NCI-H446 (cell line): ENCODE results near the gene EXOC4.
"Not testable (repeated sequence)": the region's sequence is repeated elsewhere in the genome, so short reads cannot be mapped to it uniquely, and the experiment has no call there.

ENCODE experiments used
- DNase-seq, 2 experiments: peaks; one replicate each; lab custom pipeline; 2025; lab: John Stamatoyannopoulos, UW

The EXOC4 gene

GRCh38 chr7:133623721-133624120, 370.8 kb downstream of the EXOC4 start:
- DNase-seq: no peak

GRCh38 chr7:133625046-133625445, 372.2 kb downstream of the EXOC4 start:
- DNase-seq: no peak

GRCh38 chr7:133629701-133630100, 376.8 kb downstream of the EXOC4 start:
- DNase-seq: no peak

DNA sequence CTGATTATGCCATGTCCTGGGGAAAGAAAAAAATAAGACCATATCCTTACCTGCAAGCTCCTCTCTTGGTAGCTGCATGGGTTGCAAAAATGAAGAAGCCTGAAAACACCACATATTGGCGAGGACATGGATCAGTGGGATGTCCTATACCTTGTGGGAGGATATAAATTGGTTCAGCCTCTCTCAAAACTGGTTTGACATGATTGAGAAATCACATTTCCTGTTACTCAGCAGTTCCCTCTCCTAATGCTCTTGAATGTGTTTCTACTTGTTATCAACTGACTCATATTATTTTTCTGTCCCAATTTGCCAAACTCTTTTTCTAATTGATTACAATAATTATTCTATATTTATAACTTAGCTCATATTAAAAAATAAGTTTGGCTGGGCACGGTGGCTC, 380.2 kb downstream of the EXOC4 start:
- DNase-seq: no peak

- DNase-seq: no peak
Measured at GRCh38 chr7:133635541-133635940, 382.7 kb downstream of the EXOC4 start.

DNA sequence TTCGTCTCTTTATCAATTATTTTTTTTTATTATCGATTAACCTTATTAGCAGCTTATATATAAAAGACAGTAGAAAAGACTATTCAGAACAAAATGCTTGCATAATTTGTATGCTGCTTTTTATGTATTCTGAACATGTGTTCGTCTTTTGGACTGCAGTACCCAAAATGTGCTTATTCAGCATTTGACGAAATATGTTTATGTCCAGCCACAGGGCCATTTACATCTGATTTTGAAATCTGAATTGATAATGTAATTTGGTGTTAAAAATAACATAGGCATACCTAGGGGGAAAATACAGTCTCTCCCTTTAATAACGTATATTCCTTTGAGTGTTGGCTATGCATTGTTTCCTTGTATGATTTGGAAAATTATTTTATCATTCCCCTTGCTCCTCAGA, 386.0 kb downstream of the EXOC4 start:
- no peak for DNase-seq

DNA sequence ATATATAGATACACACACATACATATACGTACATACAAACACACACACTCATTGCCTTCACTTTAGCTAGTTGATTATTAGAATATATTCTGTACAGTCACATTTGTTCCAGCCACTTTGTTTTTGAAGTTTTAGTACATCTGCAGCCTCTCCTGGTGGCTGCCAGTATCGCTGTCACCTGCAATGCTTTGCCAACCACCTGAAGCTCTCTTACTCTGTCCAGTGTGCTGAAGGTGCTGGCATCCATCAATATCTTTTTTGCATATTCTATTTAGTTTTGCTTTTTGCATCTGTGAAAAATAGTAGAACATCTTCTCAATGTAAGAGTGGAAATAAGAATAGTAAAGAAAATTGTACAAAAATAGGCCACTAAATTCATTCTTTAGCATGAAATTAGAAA, 388.6 kb downstream of the EXOC4 start:
- DNase-seq: no peak

DNA sequence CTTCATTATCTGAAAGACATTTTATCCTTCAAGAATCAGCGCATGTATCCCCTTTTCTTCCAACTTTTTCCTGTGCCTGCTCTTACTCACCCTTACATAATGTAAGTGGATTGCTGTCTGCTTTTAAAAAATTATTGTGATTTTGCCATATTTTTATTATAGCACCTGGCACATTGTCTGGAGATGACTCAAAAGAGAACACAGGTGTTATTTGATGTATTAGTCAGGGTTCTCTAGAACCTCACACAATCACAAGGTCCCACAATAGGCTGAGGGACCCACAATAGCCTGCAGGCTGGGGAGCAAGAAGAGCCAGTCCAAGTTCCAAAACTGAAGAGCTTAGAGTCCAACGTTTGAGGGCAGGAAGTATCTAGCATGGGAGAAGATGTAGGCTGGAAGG, 390.0 kb downstream of the EXOC4 start:
- DNase-seq: no peak

DNA sequence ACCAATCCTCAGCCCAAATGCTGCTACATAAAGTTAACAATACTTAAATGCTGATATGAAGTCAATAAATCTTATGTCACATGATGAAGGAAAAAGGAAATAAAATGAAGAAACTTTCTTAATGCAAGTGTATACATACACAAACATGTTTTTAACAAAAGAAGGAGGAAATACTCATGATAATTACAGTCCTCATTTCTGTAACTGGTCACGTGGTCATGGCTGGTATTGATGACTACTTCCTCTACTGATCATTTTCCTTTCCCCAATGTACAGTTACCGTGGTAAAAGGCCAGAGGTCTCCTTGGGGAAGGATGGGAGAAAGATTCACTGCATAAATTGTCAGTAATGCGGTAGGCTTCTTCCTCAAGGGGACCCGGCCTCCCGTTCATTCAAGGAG, 390.8 kb downstream of the EXOC4 start:
- DNase-seq: not testable (repeated sequence)

GRCh38 chr7:133645884-133646391, 393.1 kb downstream of the EXOC4 start:
- no peak for DNase-seq

- DNase-seq: no peak
Measured at GRCh38 chr7:133646472-133647315, 393.8 kb downstream of the EXOC4 start.

GRCh38 chr7:133649593-133649992, 396.7 kb downstream of the EXOC4 start:
- DNase-seq: no peak

GRCh38 chr7:133650069-133650468, 397.2 kb downstream of the EXOC4 start:
- DNase-seq: no peak

- DNase-seq: no peak
Measured at GRCh38 chr7:133650487-133651300, 397.8 kb downstream of the EXOC4 start.

DNA sequence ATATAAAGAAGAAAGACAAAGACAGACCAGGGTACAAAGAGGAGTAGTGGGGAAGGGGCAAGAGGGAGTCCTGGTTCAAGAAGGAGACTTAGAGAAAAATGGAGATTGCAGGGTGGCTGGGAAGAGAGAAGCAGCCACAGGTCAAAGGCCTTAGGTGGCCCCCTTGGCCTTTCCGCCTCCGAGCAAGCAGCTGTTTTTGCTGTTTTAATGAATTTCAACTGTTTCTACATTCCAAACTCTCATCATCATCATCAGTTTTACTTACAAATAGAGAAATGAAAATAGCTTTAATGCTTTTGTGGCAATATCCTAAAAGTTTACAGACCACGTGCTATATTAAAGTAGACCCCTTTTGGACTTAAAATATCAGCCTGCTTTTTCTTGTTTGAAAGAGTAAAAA, 399.7 kb downstream of the EXOC4 start:
- DNase-seq: no peak

GRCh38 chr7:133654547-133654946, 401.7 kb downstream of the EXOC4 start:
- no peak for DNase-seq

DNA sequence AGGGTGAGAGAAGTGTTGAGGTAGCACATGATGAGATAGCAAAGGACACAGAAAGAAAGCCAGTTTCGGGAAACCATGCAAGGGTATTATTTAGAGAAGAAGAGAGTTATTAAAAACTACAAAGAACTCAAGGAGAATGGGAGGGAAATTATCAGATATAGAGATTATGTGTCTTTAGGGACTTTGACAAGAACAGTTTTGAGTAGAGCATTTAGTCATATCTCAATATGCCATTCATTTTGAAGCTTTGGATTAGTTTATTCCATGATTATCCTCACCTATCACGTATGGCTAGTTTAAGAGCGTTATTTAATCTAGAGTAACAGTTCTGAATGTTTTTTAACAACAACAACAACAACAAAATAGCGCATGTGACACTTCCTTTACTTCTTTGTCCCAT, 409.4 kb downstream of the EXOC4 start:
- DNase-seq: no peak

DNA sequence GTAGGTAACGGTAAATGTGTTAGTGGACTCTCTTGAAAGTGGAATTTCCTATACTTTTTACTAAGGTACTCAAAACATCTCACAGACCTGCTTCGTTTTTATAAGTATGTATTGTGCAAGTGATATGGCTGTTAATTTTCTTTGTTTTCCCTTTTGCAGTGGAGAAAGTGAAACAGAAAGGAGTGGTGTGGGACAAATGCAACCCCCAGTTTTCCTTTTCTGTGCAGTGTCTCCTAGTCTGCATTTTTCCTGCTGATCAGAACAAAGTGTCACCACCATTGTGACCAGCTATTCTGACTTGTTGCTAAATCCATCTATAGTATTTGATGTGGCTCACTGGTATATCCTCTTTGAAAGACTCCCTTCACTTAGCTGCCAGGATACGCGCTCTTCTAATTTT, 410.0 kb downstream of the EXOC4 start:
- no peak for DNase-seq

- no peak for DNase-seq
Measured at GRCh38 chr7:133664528-133664927, 411.6 kb downstream of the EXOC4 start.

DNA sequence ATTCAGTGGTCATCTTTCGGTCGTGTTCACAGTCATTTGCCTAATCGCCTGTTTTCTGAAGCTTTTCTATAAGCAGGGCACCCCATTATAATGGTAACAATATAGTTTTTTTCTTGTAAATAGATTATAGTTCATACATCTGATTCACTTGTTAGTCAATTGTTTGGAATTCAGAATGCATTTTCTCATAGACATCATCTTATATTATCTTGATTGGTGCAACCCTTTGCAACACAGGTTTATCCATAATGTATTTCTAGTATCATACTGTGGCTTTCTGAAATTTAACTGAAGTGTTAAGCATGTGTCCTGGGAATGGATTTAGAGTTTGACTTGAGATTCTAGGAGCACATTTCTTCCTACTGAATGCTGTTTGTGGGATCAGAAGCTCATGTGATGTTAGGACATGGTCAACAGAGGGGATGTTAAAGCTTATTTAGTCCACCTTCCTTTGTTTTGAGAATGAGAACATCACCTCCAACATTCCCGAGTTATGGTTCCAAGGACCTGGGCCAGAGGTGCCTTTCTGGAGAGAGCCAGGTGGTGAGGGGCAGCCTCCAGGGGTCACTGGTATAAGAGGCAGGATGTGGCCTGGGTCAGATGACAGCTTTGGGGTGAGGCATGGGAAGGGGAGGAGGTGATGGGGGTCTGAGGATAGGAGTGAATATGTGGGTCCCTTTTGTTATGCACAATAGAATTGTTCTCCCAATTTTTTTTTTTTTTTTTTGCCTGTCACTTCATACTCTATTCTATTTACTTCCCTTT, 415.6 kb downstream of the EXOC4 start:
- no peak for DNase-seq

- DNase-seq: no peak
Measured at GRCh38 chr7:133669061-133669455, 416.2 kb downstream of the EXOC4 start.

DNA sequence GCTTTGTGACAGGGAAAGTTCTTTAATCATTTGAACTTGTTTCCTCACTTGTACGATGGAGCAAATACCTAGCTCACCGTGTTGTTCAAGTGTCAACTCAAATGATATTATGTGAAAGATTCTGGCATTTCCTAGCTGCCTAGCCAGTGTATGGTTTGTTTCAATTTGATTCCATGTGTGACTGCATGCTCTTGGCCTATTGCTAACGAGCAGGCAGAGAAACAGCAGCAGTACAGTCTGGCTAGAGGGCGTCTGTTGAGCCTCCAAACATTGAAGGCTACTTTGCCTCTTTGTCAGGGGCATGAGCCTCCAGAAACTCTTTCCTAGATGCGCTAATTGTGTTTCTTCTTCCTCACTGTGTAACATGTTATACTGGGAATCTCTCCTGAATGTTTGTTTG, 417.4 kb downstream of the EXOC4 start:
- DNase-seq: no peak
